HG03558 (cell line): Measurements from ENCODE around the gene VIPAS39.

Experiments
- ATAC-seq: cut with Tn5 transposase; IDR thresholded peaks from one replicate; pipeline ENCODE4 v1.9.1; 2021; ENCODE audit warnings: moderate number of reproducible peaks; ENCODE audit not compliant: unreplicated experiment; ENCODE audit errors: extremely low read depth

The VIPAS39 gene

DNA sequence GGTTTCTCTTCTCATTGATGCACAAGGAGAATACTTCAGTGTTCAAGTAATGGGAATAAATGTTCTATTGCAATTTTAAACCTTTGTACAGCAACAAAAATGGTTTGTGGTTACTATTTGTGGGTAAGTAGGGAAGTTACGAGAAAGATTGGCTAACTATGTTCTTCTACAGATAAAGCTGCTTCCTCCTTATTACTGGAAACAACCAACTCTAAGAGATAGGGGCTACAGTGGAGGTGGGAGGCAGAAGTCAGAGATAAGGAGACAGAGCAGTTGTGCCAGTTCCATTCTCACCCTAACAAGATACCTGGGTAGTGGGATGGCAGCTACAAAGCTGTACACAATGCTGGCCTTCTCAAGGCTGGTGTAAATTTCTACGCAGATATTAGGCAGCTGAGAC, 50.2 kb downstream of the VIPAS39 start:
- no peak for ATAC-seq

DNA sequence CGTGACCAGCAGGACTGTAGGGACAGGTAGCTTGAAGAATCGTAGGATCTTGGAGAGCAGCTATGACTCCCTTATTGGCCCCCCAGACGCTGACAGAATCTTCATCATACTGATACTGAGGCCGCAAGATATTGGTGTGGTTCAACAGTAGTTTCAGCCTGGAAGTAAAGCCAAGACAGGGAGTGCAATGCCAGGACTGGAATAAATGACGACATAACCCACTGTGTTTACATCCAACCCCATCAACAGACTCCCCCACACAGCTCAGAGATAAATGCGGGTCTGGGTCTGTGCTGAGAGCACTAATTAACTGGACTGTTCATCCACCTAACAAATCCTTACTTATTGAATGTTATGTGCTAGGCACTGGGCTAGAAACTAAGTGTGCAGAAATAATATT, 50.7 kb downstream of the VIPAS39 start:
- ATAC-seq: no peak

GRCh38 chr14:77406086-77406485, 51.3 kb downstream of the VIPAS39 start:
- no peak for ATAC-seq

- no peak for ATAC-seq
Measured at GRCh38 chr14:77403768-77404167, 53.6 kb downstream of the VIPAS39 start.

DNA sequence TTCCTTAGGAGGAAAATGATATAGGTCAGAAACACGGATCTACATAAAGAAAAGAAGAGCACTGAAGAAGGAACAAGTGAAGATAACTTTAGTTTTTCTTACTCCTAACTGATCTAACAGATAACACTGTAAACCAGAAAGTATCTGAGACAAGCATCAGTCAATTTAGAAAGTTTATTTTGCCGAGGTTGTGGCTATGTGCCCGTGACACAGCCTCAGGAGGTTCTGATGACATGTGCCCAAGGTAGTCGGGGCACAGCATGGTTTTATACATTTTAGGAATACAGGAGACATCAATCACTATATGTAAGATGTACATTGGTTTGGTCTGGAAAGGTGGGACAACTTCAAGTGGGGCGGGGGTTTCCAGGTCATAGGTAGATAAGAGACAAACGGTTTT, 57.2 kb downstream of the VIPAS39 start:
- ATAC-seq: no peak

DNA sequence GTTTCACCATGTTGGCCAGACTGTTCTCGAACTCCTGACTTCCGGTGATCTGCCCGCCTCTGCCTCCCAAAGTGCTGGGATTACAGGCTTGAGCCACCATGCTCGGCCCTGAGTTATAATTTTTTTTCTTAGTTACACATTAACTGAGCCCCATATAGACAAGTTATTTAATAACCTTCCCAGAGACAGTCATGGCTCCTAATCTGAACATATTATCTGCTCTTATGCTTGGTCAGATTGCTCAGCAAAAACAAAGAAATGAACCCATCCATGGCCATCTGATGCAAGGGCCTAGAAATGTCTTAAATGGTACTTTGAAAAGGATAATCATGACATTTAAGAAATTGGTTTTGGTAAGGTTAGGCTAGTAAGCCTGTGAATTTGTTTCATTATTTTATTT, 67.2 kb downstream of the VIPAS39 start:
- ATAC-seq: no peak

GRCh38 chr14:77378701-77379100, 78.7 kb downstream of the VIPAS39 start:
- no peak for ATAC-seq

DNA sequence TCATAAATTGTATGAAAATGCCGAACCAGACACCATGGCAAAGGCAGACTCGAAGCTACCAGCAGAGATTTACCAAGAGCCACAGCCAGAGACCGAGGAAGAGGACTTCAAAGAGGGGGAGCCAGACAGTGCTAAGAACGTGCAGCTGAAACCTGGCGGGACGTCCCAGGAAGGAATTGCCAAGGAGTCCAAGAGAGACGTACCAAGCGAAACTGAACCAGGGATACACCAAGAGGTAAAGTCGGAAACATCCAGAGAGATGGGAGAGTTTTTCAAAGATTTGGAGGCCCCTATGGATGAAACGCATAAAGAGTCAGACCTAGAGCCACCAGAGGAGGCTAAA, 79.9 kb downstream of the VIPAS39 start:
- ATAC-seq: no peak

GRCh38 chr14:77376771-77377501, 80.5 kb downstream of the VIPAS39 start, which contains the start of the genes SAMD15 and TMED8:
Gene SAMD15, plus strand, starts transcription at chr14:77377379. Its CDS starts 40 bp downstream, at chr14:77377419.
Gene TMED8, minus strand, starts transcription at chr14:77377094. Its CDS starts 41 bp downstream, at chr14:77377053.
- ATAC-seq: peak; percentile 71
